HG03159 (cell line): ENCODE data around the gene RAPGEF4.
A peak's percentile ranks its signal among the peaks of the same experiment; 100 is the strongest.

Experiments
- ATAC-seq: cut with Tn5 transposase; IDR thresholded peaks from one replicate; pipeline ENCODE4 v1.9.1; 2021; ENCODE audit warnings: mild to moderate bottlenecking, moderate library complexity; ENCODE audit not compliant: unreplicated experiment

Gene RAPGEF4

DNA sequence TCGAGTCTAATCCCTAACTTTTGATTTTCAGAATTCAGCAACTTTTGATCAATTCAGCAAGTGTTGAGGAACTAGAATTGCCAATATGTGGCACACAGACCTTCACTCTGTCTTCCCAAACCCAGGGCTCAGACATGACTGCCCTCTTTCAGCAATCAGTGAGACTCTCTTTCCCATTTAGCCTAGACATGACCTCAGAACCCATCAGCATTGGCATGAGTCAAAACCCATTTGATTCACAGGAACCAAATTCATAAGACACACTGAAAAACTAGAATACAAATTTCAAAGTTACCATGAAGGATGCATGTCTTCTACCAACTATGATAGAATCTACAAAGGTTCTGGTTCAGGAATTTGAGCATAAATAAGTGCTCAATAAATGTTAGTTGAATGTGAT is 226.4 kb downstream of the RAPGEF4 start:
- ATAC-seq, result no peak

DNA sequence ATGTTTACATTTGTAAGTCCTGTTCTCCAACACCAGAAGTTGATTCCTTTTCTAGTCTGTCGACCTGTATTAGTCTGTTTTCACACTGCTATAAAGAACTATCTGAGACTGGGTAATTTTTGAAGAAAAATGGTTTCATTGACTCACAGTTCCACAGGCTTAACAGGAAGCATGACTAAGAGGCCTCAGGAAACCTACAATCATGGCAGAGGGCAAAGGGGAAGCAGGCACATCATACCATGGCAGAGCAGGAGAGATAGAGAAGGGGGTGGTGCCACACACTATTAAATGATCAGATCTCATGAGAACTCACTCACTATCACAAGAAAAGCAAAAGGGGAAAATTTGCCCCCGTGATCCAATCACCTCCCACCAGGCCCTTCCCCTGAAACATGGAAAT is 227.2 kb downstream of the RAPGEF4 start:
- ATAC-seq, result no peak

DNA sequence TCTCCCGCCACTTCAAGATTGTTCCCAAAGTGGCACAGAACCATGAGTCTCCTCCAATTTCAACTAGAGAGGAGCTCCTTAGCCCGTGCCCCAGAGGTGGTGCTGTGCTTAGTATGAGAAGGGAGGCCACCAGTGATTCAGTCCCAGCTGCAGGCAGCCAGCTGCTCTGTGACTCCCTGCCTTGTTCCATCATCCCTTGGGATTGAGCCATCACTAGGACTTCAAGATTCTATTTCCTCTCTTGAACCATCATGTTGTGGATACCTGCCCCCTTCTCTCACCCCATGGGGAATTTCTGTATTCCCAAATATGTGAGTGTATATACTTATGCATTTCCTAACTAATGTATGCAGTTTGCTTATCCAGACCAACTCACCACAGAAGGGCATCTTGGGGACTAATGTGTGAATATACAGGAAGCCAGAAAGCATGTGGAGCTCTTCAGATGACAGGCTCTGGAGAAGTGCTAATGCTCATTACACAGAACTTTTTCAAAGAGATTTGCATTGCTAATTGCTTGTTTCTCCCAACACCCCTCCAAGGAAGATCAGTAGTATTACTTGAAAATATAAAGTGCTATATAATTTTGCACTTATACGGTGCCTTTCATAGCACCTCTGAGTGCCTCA is 229.0 kb downstream of the RAPGEF4 start:
- no peak for ATAC-seq

DNA sequence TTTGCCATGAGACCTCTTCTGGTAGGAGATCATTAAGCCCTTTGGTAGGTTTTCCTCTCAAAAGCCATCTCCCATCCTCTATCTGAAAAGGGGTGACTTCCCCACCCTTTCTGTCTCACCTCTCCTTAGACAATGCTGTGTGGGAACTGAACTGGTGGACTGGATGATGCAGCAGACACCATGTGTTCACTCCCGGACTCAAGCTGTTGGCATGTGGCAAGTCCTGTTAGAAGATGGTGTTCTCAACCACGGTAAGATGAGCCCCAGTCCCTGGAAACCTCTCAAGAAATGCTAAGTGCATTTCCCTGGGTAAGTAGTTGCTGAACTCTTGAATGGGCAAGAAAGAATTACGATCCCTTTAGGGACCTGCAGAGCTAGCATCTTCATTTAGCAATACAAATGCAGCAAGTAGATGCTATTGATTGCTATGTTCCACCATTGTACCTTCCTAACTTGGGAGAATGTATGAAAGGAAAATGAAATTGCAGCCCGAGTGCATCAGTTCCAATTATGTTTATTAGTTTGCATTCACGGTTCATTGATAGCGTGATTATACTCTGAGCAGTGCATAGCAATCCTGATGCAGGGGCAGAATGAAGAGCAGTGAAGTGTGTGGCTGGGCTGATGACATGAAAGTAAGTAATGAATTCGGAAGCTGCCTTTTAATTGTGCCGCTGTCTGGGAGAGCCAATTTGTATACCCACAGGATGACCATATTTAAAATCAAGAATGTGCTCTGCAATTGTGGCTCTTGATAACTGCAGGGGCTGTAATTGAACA is 230.0 kb downstream of the RAPGEF4 start:
- no peak for ATAC-seq

DNA sequence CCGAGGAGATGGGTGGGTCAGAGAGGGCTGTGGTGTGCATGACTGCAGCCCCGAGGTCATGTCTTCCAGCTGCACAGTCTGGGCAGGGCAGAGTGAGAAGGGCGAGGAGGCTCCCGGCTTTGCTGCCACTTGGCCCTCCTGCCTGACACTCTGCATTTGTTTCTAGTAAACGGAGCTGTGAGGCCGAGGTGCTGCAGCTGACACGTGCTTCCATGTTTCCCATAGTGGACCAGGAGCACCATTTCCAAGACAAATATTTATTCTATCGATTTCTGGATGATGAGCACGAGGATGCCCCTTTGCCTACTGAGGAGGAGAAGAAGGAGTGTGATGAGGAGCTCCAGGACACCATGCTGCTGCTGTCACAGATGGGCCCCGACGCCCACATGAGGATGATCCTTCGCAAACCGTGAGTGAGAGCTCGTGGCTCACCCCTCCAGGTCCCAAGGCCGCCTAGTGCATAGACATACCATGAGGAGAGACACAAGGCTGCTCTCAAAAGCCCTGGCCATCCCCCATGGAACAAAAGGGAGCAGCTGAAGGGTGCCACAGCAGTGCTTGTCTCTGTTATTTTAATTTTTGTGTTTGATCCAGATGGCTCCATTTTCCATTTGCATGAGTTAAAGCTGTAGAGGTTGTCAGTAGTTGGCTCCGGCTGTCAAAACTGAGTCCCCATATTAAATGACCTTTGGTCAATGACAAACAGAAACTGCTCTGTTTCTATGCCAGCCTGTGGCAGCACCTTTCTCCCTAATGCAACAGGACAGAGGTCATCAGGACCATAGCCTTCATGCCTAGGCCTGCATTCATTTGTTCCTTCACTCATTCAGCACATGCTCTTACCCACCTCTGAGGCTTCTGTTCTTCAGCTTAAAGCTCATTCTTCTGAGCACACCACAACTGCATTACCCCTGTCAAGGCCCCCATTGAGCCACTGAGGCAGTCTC is 231.7 kb downstream of the RAPGEF4 start:
- no peak for ATAC-seq

DNA sequence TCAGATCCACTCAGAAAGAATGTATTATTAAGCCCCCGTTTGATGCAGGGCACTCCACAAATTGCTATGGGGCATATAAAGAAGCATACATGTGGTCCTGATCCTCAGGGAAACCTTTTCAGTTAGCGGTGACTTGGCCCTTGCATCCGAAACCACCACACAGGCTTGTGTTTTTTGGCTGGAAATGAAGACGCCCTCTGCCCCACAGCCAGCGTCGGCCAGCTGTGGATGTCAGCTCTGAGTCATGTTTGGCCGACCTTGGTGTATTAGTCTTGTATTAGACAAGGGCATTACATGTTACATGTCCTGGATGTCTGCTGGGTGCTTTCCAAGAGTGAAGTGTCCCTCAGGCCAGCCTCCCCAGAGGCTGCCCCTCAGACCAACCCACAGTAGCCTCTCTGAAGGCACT is 232.4 kb downstream of the RAPGEF4 start:
- ATAC-seq, result no peak

DNA sequence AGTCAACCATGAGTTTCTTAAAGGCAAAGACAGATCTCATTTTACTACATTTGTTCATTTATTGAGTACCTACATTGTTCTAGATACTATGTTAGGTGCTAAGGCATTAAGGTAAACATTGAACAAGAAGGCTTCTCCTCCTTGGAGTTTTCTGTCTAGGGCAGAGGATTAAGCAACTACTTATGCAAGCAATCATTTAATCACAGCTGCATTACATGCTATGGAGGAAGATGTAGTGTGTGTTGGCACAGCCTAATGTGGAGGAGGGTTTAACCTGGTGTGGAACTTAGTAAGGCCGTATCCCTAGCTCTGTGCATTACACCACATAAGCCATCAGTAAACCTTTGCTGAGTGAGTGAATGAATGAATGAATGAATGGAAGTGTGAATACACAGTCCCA is 233.5 kb downstream of the RAPGEF4 start:
- no peak for ATAC-seq

DNA sequence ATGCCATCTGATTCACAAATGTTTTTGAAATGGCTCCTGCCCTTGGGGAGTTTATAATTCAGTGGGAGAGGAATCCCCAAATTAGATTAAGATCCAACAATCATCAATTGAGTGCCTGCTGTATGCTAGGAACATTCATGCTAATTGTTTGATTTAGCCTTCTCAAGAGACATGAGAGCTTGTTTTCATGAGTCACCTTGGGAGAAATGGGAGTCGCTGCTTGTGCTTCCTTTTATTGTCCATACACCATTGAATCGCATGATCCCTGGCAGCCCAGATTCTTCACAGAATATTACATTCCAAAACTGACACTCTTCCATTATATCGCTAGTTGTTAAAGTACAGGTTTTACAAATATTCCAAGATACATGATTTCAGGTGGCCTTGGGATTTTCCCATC is 234.0 kb downstream of the RAPGEF4 start:
- ATAC-seq, result no peak

DNA sequence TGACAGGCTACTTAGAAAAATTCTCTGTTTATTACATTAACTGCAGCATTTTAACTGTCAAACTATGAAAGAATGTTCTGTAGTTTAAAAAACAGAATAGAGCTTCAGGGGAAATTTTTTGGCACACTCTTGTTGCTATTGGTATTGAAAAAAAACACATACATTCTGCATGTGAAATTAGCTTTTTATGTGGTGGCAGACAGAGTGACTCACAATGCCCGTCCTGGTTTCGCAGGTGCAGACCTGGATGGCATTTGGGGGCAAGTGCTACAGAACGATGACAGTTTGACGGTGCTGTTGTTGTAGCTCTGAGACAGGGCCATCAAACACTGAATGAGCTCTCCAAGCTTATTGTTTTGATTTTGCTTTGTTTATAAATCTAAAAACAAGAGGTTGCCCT is 235.0 kb downstream of the RAPGEF4 start:
- no peak for ATAC-seq

DNA sequence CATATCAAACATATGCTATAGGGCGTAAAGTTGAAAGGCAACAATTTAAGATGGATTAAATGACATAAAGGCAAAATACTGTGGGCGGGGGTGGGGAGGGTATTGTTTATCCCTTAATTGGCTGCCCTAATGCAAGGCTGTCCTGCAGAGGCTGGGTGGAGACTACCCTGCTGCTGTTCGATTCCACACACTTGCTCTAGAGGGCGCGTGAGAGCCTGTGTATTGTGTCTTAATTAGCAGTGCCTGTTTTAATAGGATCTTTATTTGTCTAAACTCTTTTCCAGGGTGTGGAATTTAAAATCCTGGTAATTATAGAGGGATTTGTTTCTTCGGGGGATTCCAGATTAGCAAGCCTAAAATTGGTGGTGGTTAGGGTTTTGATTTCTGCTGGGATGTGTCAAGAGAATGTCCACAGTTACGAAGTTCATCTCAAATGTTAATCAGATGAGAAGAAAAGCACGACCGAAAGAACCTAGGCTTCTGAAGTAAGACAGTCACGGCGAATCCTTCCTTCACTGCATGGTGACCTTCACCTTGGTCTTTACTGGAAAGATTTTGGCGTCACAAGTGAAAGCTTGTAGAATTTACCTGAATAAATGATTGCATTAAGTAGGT is 236.5 kb downstream of the RAPGEF4 start:
- peak; percentile 85 for ATAC-seq

DNA sequence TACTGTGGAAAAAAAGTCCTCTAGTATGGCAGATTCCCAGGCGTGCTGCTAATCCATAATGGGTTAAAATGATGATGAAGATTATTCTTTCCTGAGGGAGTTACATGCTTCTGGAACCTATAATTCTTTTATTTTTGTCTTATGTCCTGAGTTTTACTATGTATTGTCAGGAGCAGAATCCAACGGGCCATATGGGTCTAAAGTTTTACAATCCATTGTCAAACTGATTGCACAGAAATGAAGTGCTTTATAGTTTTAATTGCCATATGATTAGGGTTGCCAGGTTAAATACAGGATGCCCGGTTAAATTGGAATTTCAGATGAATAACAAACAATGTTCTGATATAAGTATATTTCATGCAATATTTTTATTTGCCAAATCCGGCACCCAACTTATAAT is 239.1 kb downstream of the RAPGEF4 start:
- no peak for ATAC-seq

DNA sequence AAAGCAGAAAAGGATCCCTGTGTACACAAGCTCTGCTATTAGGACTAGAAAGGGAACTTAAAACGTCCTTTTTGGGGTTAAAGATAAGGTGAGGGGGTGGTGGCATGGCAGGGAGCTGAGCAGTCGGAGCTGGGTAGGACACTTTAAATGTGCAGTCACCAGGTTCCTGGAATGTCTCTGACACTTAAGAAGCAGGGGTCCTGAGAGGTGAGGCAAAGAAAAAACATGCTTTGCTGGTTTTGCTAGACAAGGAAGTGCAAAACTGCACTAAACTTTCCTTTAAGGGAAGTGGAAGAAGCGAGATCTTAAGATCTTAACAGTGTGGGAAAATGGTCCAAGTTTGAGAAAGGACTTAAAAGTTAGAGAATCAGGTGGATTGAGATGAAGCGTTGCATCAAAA is 240.5 kb downstream of the RAPGEF4 start:
- ATAC-seq, result no peak

DNA sequence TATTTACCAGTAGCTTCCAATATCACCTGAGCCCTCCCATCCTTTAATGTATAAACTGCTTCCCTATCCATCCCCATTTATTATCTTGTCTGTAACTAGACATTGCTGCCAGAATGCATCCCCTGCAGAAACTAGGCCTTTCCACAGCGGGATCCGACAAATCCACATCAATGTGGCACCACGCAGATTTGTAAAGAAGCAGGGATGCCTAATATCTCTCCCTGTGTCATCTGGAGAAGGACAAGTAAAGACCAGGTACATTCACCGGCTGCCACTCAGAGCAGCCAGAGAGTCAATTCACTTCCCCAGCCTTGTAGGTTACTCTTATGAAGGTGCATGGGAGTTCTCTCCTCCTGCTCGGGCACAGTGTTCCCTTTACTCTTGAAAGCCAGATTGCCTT is 241.2 kb downstream of the RAPGEF4 start:
- ATAC-seq, result no peak

DNA sequence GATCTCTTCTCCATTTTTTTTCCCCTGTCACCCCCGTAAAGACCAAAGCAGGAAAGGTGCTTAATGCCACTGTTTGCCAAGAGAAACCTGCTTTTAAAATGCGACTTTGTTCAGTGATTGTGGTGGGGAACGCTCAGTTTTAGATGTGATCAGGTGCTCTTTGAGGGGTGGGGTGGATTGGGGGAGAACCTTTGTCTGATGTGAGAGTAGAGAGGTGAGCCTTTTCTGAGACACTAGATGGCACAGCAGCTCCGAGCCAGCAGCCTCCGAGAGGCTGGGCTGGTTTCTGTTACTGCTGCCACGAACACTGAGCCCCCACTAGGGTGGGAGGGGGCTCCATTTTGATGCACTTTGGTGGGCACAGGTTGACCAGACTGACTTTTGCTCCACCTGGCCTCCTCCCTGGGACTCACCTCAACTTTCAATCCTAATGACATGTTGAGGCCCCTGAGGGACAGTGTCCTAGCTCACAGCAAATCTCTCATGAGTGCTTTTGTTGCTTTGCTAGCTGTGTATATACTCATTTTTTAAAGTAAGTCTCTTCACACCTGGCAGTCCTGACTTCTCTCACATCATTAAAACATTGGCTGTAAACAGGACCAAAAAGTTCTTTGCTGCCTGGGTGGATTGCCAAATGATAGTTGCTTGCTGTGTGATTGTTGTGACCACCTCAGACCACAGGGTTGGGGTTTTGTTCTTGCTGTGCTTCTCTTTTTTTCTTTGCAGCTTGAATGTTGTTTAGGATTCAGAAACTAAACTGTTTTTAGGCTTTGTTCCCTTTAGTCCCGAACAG is 241.8 kb downstream of the RAPGEF4 start:
- ATAC-seq, result no peak

DNA sequence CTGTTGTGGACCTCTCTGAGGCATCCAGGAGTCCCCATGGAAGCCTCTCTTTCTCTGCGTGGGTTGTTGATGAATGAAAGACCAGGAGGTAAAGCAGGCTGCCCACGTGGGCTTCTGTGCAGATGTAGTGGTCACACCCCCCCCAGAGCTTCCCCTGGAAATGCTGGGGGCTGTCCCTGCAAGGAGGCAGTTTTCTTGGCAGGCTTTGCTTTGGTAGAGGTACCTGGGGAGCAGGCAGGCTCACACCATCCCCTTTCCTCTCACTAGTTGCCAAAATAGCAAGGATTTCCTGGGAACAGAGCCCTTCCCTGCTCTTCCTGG is 242.4 kb downstream of the RAPGEF4 start:
- no peak for ATAC-seq

DNA sequence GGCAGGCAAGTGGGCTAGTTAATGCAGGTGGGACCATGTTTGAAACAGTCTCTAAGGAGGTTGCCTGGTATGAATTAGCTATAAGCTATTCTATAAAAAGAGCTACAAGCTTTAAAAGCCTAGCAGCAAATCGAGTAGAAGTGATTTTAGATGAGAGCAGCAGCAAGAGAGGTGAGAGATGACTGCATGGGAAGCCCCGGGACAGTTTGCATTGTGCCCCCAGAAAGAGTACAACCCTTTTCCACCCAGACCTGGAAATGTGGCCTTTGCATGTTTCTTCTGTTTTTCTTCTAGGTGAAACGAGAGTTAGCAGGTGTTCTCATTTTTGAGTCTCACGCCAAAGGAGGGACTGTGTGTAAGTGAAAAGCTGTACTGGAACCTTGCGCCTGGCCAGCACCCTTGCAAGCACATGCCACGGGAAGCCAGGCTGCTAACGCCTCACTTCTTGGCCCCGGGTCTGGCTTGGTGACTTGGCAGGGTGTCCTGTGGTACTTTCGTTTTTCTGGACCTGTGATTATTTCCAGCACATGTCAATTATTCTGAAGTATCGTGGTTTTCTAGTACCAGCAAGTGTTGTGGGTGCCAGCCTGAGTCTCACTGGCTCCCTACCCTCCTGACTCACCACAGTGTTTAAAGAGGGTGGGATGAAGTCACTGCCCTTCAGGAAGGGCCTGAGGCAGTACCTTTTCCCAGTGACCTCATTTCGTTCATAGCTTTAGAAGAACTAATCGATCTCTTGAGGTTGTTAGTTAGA is 249.7 kb downstream of the RAPGEF4 start:
- ATAC-seq, result no peak

DNA sequence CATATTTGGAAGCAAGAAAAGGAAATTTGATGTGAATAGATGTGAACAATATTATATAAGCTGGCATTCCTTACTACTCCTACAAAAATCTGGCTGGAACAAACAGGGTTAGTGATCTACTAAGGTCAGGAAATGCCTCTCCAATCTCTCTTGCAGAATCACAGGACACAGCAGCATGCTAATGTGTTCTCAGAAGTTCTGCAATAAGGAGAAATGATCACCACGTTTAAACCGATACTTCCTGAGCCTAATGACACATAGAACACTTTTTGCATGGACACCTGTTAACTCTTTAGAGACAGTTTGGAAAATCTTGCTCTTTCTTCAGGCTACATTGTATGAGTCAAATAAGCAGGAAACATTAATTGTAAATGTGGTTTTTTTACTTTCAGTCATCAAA is 250.4 kb downstream of the RAPGEF4 start:
- no peak for ATAC-seq

DNA sequence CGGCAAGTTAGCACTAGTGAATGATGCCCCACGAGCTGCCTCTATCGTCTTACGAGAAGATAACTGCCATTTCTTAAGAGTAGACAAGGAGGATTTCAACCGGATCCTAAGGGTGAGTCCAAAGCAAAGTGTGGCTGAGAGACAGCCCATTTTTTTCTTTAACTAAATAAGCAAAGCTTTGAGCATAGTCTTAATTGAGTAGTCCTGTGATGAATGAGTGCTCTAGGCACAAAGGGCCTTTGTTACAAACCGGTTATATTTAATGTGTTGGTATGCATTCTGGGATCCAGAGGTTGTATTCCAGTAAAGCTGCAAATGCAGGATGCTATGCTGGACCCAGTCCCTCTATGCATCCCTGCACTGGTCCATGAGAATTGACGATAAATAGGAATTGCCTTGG is 253.1 kb downstream of the RAPGEF4 start:
- ATAC-seq, result no peak

DNA sequence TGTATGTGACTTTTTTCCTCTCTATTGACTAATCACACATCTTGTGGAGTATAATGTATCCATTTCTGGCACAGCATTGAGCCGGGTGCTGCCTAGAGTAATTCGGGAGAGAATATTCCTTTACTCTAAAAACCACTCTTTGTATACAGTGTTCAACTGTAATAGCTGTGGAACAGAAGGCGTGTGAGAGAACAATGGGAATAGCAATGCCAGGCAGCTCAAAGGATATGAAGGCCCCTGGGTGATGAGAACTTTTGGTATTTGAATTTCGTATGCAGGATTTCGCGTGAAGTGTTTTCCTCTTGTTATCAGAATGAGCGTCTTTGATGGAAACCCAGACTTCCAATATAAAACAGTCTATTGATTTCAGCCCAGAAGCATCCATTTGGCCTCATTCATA is 255.4 kb downstream of the RAPGEF4 start:
- no peak for ATAC-seq

DNA sequence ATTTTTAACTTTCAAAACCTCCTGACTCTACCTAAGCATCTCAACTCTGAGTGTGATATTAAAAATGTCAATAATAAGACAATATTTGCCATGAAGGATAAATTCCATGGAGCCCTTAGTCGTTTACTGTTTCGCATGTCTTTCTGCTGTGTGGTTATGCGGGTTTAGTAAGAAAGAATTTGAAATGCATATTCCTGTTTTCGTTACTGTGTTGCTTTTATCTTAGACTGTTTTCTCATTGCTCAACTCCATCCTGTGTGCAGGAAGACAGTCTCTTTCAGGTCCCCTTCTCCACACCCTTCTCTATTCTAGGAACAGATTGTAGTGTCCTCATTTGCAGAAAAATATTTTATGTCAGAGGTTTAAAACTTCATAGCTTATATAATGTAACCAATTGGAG is 257.5 kb downstream of the RAPGEF4 start:
- no peak for ATAC-seq
